ENCODE data around the gene ASF1A. TPM values are rescaled to one million over a fixed set of nuclear protein-coding genes. Genes with fewer than 3 reads are reported as not detected.

The ASF1A gene
- total and polyA plus RNA-seq, 10 of the 15 experiments (the other 5 are each of a cell fraction or from before 2014, with no cell fraction given): 23.7 to 103 (median 31.5) TPM

GRCh38 chr6:118872318-118872717 is 21.6 kb upstream of the ASF1A start:
- RAD21 ChIA-PET (ENCODE audit: unreplicated experiment): no interaction called here
- POLR2A ChIA-PET: no interaction called here
- no peak for DNase-seq (ENCODE audit: low read depth, low spot score)
- Histone ChIP-seq H3K79me2 (ENCODE audit: control insufficient read depth, insufficient read depth, low read length) (no peaks in the 10 kb centered on the region), H4K20me1 (ENCODE audit: control insufficient read depth, insufficient read depth) (no peaks in the 10 kb centered on the region), H3K4me3 (no peak overlapping the region), H3K27me3 (replicated peaks in 1 of 2; ENCODE audit: control insufficient read depth in 2 of 2, insufficient read depth in 2 of 2, low read length in 1 of 2) (no peaks in the 10 kb centered on the region), H2AFZ (ENCODE audit: control insufficient read depth, low read depth, low read length) (no peak overlapping the region), H3K27ac (ENCODE audit: control insufficient read depth, insufficient read depth) (no peak overlapping the region), H3K4me1 (ENCODE audit: control insufficient read depth, insufficient read depth, low read length) (no peaks in the 10 kb centered on the region), H3K9ac (ENCODE audit: control insufficient read depth, insufficient read depth, low read length) (no peak overlapping the region), H3K9me3 (replicated peaks; ENCODE audit: control insufficient read depth, insufficient read depth, low read length) (no peaks in the 10 kb centered on the region), H3K36me3 (ENCODE audit: control insufficient read depth in 2 of 2, insufficient read depth in 2 of 2, low read length in 1 of 2) (no peaks in the 10 kb centered on the region), H3K4me2 (ENCODE audit: control insufficient read depth, insufficient read depth) (no peak overlapping the region)
- ATAC-seq: no peak
- no TSS peak for BruUV-seq (replicated peaks)
- intact Hi-C loops (cut with micrococcal nuclease; ENCODE audit: unreplicated experiment) (no loop called here), in situ Hi-C loops (cut with MboI) (no loop called here)
- SMC1A ChIA-PET (ENCODE audit: uncharacterized antibody, unreplicated experiment): interaction anchor here (1.6 kb wide), 1 partner anchor 17 kb away, joined by 5 read pairs; no protein-coding TSS in a partner anchor
- FAIRE-seq: no peak
- no peak for TF ChIP-seq CBX5 (IDR thresholded peaks at IDR 0.05; ENCODE audit: low read depth)
- TF ChIP-seq PKNOX1 (IDR thresholded peaks at IDR 0.05): no peak
- TF ChIP-seq YBX1 (IDR thresholded peaks at IDR 0.05): no peak
- CTCF ChIA-PET: no interaction called here

- POLR2A ChIA-PET: interaction anchor here (0.5 kb wide), 1 partner anchor 821 kb away, joined by 3 read pairs; no protein-coding TSS in a partner anchor
- no peak overlapping the region for H3K4me2 ChIP-seq (ENCODE audit: control insufficient read depth, insufficient read depth)
- no TSS peak for BruUV-seq (replicated peaks)
- H3K27me3 ChIP-seq (replicated peaks in 1 of 2; ENCODE audit: control insufficient read depth in 2 of 2, insufficient read depth in 2 of 2, low read length in 1 of 2): no peaks in the 10 kb centered on the region
- no peak overlapping the region for H3K9ac ChIP-seq (ENCODE audit: control insufficient read depth, insufficient read depth, low read length)
- no peaks in the 10 kb centered on the region for H3K79me2 ChIP-seq (ENCODE audit: control insufficient read depth, insufficient read depth, low read length)
- no peaks in the 10 kb centered on the region for H3K4me1 ChIP-seq (ENCODE audit: control insufficient read depth, insufficient read depth, low read length)
- FAIRE-seq (no peak), ATAC-seq (no peak), DNase-seq (ENCODE audit: low read depth, low spot score) (no peak)
- 100% methylated on average over 2 of the region's 2 CpGs for WGBS (ENCODE audit: insufficient coverage, insufficient replicate concordance, low lambda C conversion rate, missing lambda C conversion rate)
- intact Hi-C loops (cut with micrococcal nuclease; ENCODE audit: unreplicated experiment): no loop called here
- no peak overlapping the region for H3K27ac ChIP-seq (ENCODE audit: control insufficient read depth, insufficient read depth)
- H2AFZ ChIP-seq (ENCODE audit: control insufficient read depth, low read depth, low read length): no peak overlapping the region
- no peaks in the 10 kb centered on the region for H3K36me3 ChIP-seq (ENCODE audit: control insufficient read depth in 2 of 2, insufficient read depth in 2 of 2, low read length in 1 of 2)
- H4K20me1 ChIP-seq (ENCODE audit: control insufficient read depth, insufficient read depth): no peaks in the 10 kb centered on the region
- SMC1A ChIA-PET (ENCODE audit: uncharacterized antibody, unreplicated experiment): interaction anchor here (1.6 kb wide), 1 partner anchor 17 kb away, joined by 5 read pairs; no protein-coding TSS in a partner anchor
- no peaks in the 10 kb centered on the region for H3K9me3 ChIP-seq (replicated peaks; ENCODE audit: control insufficient read depth, insufficient read depth, low read length)
- H3K4me3 ChIP-seq: no peak overlapping the region
- in situ Hi-C loops (cut with MboI): no loop called here
- CTCF ChIA-PET: no interaction called here
- RAD21 ChIA-PET (ENCODE audit: unreplicated experiment): no interaction called here
- TF ChIP-seq IRF5 (IDR thresholded peaks at IDR 0.05; ENCODE audit: borderline replicate concordance) (no peak), MYB (IDR thresholded peaks at IDR 0.05; ENCODE audit: borderline replicate concordance, low read depth, low read length) (no peak), CUX1 (IDR thresholded peaks at IDR 0.05; ENCODE audit: insufficient replicate concordance, low read depth, low read length) (no peak), NR2C2 (IDR thresholded peaks at IDR 0.05; ENCODE audit: borderline replicate concordance, control insufficient read depth, insufficient read length, low read depth) (no peak), RAD51 (IDR thresholded peaks at IDR 0.05) (no peak), SMARCA5 (IDR thresholded peaks at IDR 0.05) (no peak), FOXK2 (IDR thresholded peaks at IDR 0.05) (no peak), NFIC (IDR thresholded peaks at IDR 0.05; ENCODE audit: low read depth, low read length) (no peak)
These were observed 21.2 kb upstream of the ASF1A start for GRCh38 chr6:118872726-118873125.

All from GM12878 (cell line).